GM18517 (cell line): ENCODE measurements around the gene CCNJ.
"Not testable (repeated sequence)": the region's sequence is repeated elsewhere in the genome, so short reads cannot be mapped to it uniquely, and the experiment has no call there.

Source experiments
- ATAC-seq: cut with Tn5 transposase; IDR thresholded peaks from one replicate; pipeline ENCODE4 v1.9.1; 2021; ENCODE audit warnings: mild to moderate bottlenecking, moderate library complexity; ENCODE audit not compliant: unreplicated experiment

The CCNJ gene

GRCh38 chr10:96043033-96043892, at the start of gene CCNJ:
TSS of gene CCNJ (plus strand) at chr10:96043583. CDS start at chr10:96044394, 811 bp downstream.
- ATAC-seq, result peak; percentile 84

- ATAC-seq, result not testable (repeated sequence)
Observed at GRCh38 chr10:95994376-95994775, 49.0 kb upstream of the CCNJ start.

DNA sequence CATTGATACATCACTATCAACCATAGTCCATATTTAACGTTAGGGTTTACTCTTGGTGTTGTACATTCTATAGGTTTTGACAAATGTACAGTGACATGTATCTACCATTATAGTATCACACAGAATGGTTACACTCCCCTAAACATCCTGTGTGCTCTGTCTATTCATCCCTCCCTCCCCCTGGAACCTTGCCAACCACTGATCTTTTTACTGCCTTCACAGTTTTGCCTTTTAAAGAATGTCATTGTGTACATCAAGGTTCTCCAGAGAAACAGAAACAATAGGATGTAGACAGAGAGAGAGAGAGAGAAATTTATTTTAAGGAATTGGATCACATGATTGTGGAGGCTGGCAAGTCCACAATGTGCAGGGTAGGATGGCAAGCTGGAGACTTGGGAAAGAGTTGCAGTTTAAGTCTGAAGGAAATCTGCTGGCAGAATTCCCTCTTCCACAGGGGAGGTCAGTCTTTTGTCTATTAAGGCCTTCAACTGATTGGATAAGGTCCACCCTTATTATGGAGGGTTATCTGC, 45.1 kb upstream of the CCNJ start:
- ATAC-seq, result no peak

DNA sequence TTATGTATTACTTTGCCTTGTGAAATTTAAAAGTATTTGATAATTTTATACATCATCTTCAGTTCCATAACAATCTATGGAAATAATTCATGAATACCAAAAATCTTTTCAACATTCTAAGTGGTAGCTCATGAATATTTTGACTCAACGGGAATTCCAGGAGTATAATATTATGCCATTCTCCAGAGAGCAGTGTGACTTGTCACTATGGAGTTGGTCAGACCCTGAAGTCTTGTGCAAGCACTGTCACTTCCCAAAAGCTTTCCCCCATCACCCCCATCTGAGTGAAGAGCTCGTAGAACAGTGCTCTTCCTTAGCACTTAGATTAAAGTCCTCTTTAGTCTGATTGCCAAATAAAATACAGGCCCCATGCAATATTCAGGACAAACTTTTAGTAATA, 29.4 kb upstream of the CCNJ start:
- ATAC-seq, result no peak

DNA sequence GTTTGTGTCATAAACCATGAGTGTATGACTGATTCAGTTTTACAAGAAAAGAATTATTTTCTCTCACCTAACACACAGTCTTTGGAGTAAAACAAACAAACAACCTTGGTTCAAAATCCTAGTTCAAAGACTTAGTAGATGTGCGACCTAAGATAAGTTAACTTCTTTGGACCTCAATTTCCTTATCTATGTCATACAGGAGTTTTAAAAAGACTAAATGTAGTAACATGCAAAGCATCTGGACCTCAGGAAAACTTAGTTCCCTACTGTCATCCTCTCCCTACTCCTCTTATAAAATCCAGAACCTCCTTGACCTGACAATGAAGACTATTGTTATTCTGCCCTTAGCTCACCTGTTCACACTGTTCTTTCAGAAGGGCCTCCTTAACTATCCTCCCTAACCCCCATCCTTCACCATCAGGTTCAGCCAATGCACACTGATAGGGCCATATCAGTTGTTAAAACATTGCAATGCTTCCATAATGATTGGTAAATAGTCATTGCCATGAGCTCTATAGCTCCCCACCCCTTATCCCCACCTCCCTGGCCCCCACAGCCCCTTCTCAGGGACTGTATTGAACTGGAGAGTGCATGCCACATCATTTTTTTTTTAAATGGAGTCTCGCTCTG, 28.8 kb upstream of the CCNJ start:
- no peak for ATAC-seq

- ATAC-seq, result peak; percentile 63
Observed at GRCh38 chr10:96017191-96017687, 26.1 kb upstream of the CCNJ start.

- ATAC-seq, result no peak
Observed at GRCh38 chr10:96021332-96021731, 22.1 kb upstream of the CCNJ start.

DNA sequence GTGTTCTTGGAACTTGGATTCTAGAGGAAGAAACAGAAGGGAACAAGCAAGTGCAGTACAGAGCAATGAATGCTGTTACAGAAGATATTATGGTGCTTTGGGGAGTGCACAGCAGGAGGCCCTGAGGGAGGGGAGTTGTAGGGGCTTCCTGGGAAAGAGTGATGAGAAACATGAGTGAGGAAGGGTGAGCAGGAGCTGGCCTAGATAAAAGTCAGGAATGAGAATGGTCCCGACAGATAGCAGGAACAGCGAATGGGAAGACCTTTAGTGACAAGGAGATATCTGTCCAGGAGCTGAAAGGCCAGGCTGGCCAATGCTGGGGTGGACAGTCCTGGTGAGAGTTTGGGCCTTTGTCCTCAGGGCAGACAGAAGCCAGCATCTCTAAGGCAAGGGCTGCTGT, 20.6 kb upstream of the CCNJ start:
- ATAC-seq, result no peak

DNA sequence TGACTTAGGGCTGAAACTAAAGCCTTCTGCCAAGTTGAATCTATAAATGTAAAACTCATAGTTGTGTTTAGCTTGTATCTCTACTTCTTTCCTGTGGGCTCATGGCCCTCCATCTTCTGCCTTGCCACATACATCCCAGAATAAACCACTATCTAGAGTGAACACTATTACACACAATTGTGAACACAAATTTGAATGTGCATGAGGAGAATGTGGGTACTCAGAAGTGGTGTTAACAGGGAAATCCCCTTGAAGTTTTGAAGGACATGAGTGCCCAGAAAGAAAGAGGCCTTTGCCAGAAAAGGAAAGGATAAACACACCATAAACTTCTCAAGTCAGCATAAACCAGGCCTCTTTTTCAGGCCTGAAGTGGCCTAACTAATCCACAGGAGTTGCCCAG, 20.2 kb upstream of the CCNJ start:
- no peak for ATAC-seq

GRCh38 chr10:96025566-96025965, 17.8 kb upstream of the CCNJ start:
- ATAC-seq, result no peak

- ATAC-seq, result no peak
Observed at GRCh38 chr10:96034625-96035024, 8.8 kb upstream of the CCNJ start.

DNA sequence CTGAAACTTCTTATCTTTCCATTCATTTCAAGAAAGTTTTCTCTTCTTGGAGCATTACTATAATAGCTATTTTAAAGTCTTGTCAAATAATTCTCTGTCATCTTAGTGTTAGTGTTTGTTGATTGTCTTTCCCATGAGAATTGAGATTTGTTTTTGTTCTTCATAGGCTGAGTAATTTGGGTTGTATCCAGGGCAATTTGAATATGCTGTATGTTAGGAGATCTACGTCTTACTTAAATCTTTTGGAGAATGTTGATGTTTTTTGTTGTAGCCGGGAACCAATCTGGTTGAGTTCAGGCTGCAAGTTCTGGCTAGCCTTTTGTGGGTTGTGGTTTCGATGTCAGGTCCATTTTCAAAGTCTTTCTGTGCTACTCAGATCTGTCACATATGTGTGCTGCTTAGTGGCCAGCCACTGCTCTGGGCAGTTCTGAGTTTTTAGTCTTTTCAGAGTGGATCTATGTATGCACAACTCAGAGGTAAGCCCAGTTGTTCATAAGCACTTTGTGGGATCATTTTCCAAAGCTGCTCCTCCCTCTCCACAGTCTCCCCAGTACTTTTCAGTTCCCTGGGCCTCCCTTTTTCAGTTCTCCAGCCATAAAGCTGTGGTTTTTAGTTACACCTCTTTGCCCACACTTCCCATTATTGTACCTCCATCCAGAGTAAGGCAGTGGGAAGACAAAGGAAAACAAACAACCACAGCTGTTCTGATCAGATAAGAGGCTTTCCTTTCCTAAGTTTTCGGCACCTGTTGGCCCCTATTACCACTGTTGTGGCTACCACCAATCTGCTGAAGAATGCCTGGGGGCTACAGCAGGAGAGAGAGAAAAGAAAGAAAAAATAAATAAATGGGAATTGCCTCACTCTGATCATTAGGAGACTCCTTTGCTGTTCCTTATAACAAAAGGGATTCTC, 4.7 kb upstream of the CCNJ start:
- no peak for ATAC-seq

- ATAC-seq, result no peak
Observed at GRCh38 chr10:96041146-96041545, 2.2 kb upstream of the CCNJ start.

DNA sequence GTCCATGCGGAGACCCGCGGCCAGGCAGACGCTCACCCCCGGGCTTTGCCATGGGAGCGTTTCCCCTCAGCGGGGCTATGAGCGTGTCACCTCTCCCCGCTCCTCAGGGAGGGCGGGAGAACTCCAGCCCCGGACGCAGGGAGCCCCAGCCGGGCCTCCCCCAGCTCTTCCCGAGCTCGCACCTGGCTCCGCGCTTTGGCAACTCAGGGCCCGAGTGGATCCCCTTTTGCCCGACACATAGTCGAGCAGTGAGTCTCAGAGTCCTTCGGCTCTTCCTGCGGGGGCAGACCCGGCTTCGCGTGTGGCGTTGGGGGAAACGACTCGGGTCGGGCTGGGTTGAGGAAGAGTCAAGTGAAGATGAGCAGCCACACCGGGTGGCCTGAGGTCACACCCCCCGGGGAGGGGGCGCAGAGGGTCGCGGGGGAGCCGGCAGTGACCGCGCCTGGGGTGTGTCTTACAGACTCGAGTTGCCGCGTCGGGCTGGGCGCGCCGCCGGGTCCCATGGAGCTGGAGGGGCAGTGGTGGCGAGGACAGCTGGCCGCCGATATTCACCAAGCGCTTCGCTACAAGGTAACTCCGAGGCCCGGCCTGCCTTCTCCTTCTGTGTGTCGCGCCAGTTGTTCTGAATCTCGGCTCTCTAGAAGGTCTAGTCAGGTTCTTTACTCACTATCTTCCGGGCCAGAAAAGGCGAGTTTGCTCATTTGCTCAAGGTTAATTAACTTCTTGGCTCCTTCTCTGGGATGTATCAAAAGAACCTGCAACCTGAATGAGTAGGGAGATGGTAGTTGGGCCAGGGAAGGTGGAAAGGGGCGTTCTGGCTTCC, 721 bp downstream of the CCNJ start:
- peak; percentile 29 for ATAC-seq

DNA sequence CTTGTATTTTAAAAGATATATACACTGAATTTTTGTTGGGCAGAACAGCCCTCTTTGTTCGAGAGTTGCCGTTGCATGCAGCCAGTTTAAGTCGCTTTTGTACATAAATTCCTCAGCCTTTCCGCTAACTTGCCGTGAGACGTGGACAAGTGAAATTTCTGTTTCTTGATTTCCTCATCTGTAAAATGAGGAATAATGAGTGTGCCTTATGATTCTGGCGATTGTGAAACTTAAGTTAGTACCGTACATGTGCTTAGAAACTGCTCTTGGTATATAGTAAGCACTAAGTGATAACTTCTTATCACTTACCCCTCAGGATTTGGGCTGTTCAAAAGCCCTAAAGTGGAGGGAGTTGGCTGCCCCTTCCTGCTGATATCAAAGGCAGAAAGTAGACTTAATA, 1.4 kb downstream of the CCNJ start:
- no peak for ATAC-seq

DNA sequence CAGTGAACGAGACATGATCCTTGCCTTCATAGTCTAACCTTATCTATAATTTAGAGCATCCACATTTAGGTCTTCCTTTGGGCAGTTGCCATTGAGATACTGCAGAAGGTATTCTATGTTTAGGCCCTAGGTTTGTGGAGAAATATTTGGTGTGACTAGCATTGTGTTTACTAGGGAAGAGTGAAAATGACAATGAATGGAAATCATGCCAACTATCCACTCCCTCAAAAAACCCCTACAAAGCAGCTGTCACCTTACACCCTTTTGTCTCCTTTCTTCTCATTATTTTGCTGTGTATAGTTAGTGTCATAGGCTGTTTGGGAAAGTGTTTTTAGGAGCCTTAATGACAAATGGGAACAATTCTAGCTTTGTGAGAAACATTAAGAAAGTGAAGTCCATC, 3.2 kb downstream of the CCNJ start:
- no peak for ATAC-seq

GRCh38 chr10:96047004-96047649, 3.7 kb downstream of the CCNJ start:
- no peak for ATAC-seq

GRCh38 chr10:96047925-96048324, 4.5 kb downstream of the CCNJ start:
- ATAC-seq, result not testable (repeated sequence)

DNA sequence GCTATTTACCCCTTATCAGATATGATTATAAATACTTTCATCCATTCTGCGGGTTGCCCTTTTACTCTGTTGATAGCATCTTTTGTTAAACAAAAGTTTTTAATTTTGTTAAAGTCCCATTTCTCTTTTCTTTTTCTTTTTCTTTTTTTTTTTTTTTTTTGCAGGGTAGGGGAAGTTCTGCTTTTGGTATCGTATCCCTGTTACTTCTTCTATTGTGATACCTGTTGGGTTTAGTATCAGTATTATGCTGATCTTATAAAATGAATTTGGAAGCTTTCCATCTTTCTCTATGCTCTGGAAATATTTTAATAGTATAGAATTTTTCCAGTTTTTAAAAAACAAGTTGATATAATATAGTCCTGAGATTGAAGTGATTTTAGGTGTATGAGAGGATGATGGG, 6.0 kb downstream of the CCNJ start:
- ATAC-seq, result no peak

GRCh38 chr10:96053985-96054384, 10.6 kb downstream of the CCNJ start:
- ATAC-seq, result no peak
